ENCODE results near the gene OAS1.

DNA sequence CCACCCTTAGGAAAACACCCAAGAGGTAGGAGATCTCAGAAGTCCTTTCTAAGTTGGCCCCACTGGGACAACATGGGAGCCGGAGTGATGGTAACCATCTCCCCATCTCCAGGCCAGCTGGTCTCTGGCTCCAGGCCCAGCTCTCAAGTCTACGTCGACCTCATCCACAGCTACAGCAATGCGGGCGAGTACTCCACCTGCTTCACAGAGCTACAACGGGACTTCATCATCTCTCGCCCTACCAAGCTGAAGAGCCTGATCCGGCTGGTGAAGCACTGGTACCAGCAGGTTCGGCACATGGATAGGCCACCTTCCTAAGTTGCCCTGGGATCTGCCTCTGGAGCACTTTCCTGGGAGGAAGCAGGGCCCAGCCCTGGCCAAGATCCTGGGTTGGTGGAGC, 60.5 kb downstream of the OAS1 start:
- TF ChIP-seq TARDBP (IDR thresholded peaks at IDR 0.05), result no peak
- no peak for TF ChIP-seq SP1 (IDR thresholded peaks at IDR 0.05)
- TF ChIP-seq ELF4 (IDR thresholded peaks at IDR 0.05), result no peak
- TF ChIP-seq LEF1 (IDR thresholded peaks at IDR 0.05; ENCODE audit: borderline replicate concordance), result no peak

Data from HEK293T (cell line).